Coronary artery (tissue), 2 donors: ENCODE results near the gene GIGYF1.
A peak's percentile ranks its signal among the peaks of the same experiment; 100 is the strongest.

ENCODE experiments used
- DNase-seq: peaks from one replicate; pipeline ENCODE4 v3.0.0-alpha.2; 2017; ENCODE audit warnings: low spot score
- H3K27ac ChIP-seq, 2 donors: fragments of 200-600 bp; sonication (generic); one replicate each; pipeline ENCODE4 v1.5.1; 2016 to 2019
- H3K4me3 ChIP-seq: fragments of 200-600 bp; sonication (generic); 2 replicates; pipeline ENCODE4 v1.5.1; 2016; ENCODE audit warnings: mild to moderate bottlenecking, moderate library complexity
- CTCF ChIP-seq: fragments of 200-600 bp; sonication (generic); IDR thresholded peaks from one replicate; pipeline ENCODE4 v1.5.1; 2019; ENCODE audit warnings: antibody characterized with exemption

GIGYF1 gene

GRCh38 chr7:100678291-100678984 lies 15.6 kb downstream of the GIGYF1 start:
- TF ChIP-seq CTCF: no peak
- no peak for DNase-seq
- H3K4me3 ChIP-seq: no peak overlapping the region
- H3K27ac ChIP-seq: peak overlapping the region in 1 of 2 donors; percentile 58

DNA sequence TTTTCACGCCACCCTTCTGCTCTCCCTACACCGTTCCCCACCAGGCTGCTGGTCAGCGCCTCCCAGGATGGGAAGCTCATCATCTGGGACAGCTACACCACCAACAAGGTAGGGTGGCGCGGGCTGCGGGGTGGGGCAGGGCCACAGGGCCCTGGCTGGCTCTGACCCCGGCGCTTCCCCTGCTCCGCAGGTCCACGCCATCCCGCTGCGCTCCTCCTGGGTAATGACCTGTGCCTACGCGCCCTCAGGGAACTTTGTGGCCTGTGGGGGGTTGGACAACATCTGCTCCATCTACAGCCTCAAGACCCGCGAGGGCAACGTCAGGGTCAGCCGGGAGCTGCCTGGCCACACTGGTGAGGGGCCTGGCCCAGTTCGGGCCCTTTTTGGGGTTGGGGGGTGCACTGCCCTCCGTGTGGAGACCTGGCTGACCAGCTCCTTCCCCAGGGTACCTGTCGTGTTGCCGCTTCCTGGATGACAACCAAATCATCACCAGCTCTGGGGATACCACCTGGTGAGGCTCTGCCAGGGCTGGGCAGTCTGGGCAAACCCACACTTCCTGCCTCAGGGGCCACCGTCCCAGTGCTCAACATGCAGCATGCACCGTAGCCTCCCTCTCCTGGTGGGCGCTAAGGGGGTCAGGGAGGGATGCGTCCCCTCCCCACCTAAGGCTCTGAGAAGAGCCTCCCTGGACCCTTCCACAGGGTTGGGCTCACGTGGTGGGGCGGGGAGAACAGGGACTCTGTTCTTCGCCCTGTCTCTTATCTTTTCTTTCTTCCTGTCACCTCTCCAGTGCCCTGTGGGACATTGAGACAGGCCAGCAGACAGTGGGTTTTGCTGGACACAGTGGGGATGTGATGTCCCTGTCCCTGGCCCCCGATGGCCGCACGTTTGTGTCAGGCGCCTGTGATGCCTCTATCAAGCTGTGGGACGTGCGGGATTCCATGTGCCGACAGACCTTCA lies 16.5 kb downstream of the GIGYF1 start:
- H3K27ac ChIP-seq: peak overlapping the region in 1 of 2 donors; percentile 99
- no peak for DNase-seq
- no peak for TF ChIP-seq CTCF
- H3K4me3 ChIP-seq: no peak overlapping the region

- no peak for TF ChIP-seq CTCF
- H3K4me3 ChIP-seq: peak overlapping the region; percentile 96
- H3K27ac ChIP-seq: peak overlapping the region; percentile 98 to 99
- DNase-seq: no peak
Observed at GRCh38 chr7:100676501-100677306, 17.3 kb downstream of the GIGYF1 start.

DNA sequence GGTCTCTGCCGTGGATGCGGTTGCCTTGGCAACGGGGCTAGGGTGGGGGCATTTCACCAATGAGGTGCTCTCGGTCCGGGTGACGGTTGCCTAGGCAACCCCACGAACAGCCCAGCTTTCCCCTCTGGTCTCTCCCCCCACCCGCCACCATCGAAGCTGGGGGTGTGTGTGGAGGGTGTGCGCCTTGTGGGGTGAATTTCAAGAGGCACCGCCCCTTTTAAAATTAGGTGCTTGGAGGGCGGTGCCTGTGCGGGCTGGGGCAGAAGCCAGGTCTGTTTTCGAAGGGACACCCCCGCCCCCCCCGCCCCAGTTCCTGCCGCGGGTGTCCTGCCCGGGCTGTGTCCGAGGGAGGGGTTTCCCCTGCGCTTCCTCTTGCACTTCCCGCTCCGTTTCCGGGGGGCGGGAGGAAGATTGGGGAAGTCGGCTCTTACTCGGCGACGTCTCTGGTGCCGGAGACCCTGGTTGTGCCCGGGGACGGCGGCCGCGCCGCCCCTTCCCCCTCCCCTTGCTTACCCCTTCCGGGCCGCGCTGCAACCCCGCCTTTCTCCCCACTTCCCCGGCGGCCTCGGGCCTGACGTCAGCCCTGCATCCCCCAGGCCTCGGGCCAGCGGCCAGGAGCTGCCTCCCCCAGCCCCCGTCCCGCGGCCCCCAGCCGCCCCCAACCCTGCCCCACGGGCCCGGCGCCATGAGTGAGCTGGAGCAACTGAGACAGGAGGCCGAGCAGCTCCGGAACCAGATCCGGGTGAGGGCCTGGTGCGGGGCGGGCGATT lies 18.3 kb downstream of the GIGYF1 start:
- Histone ChIP-seq H3K4me3 (peak overlapping the region; percentile 96), H3K27ac (peak overlapping the region; percentile 98 to 99)
- TF ChIP-seq CTCF: no peak
- DNase-seq: peak; percentile 89

- H3K27ac ChIP-seq: peak overlapping the region; percentile 98 to 99
- no peak for TF ChIP-seq CTCF
- H3K4me3 ChIP-seq: peak overlapping the region; percentile 96
- no peak for DNase-seq
Observed at GRCh38 chr7:100675105-100675451, 19.0 kb downstream of the GIGYF1 start.

DNA sequence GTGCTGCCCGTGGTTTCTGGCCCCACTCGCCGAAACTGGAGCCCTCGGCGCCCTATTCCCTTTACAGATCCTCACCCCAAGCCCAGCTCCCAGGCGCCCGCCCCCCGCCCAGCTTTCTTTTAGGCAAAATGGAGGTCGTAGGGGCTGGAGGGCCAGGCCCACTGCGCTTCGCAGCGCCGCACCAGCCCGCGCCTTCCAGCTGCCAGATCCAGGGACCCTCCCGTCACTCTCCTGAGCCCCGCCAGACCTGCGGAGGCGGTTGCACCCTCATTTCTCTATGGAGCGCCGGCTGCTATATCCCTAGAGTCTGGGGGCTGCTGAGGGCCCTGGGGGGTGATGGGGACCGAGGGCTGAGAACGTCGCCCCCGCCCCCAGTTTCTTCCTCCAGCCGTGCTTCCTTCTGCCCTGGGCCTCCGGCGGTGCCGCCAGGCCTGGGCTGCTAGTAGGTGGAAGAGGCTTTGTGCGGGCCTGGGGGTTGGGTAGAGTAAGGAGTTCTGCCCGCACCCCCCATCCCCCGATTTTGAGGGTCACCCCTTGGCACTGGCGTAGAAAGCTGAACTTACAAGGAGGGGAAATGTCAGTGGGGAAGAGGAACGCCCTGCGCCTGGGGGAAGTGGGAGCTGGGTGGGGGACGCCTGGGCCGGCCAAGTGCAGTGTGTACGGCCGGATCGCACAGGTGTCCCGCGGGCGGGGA lies 19.5 kb downstream of the GIGYF1 start:
- Histone ChIP-seq H3K27ac (peak overlapping the region; percentile 98 to 99), H3K4me3 (peak overlapping the region; percentile 96)
- no peak for TF ChIP-seq CTCF
- no peak for DNase-seq
